ENCODE results near the gene ELP2. TPM values are rescaled to one million over a fixed set of nuclear protein-coding genes. Genes with fewer than 3 reads are reported as not detected.

The ELP2 gene
- polyA plus RNA-seq, 1 of the 3 experiments (the other 2 are of a cell fraction): 38.3 TPM

DNA sequence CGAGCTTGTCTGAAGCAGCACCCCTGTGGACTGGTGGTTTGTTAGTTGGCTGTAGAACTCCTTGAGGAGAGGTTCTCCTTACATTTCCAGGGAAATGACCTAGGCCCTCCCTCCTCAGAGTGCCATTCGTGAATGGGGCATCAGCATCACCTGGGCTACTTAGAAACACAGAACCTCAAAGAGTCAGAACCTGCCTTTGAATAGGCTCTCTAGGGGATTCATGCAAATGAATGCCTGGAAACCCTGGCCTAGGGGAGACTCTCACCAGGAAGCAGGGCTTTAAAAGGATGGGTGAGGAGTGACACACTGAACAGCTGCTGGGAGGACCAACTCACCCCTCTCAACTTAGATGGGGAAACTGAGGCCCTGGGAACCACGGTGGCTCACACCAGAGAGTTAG lies 55.5 kb downstream of the ELP2 start:
- Histone ChIP-seq H3K4me1 (ENCODE audit: control insufficient read depth in 1 of 2, insufficient read depth in 2 of 2, low read depth in 1 of 2, low read length in 1 of 2) (peaks cover 0 to 7% of the 10 kb centered on the region in 2 experiments; a peak in 1 of 4 replicates), H3K27ac (ENCODE audit: low read depth in 2 of 2, low read length in 1 of 2) (no peak overlapping the region), H3F3A (replicated peaks; ENCODE audit: insufficient read depth) (peaks cover 3% of the 10 kb centered on the region), H4K20me1 (ENCODE audit: insufficient read depth) (no peaks in the 10 kb centered on the region), H3K36me3 (replicated peaks in 1 of 2; ENCODE audit: control insufficient read depth in 1 of 2, insufficient read depth in 2 of 2, low read length in 1 of 2) (no peaks in the 10 kb centered on the region), H3K9me3 (no peaks in the 10 kb centered on the region), H3K79me2 (ENCODE audit: insufficient read depth) (no peaks in the 10 kb centered on the region), H3K4me3 (ENCODE audit: low read depth in 2 of 2, low read length in 1 of 2) (no peak overlapping the region), H2AFZ (ENCODE audit: low read depth) (no peak overlapping the region), H3K9me2 (no peaks in the 10 kb centered on the region), H3K27me3 (ENCODE audit: insufficient read depth) (no peaks in the 10 kb centered on the region), H3K9ac (no peak overlapping the region), H3K4me2 (no peak overlapping the region)
- DNase-seq: no peak
- POLR2A ChIA-PET: no interaction called here
- TF ChIP-seq NFIC (IDR thresholded peaks at IDR 0.05; ENCODE audit: borderline replicate concordance): no peak
- TF ChIP-seq, protein P1, sequence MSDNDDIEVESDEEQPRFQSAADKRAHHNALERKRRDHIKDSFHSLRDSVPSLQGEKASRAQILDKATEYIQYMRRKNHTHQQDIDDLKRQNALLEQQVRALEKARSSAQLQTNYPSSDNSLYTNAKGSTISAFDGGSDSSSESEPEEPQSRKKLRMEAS (IDR thresholded peaks at IDR 0.05; ENCODE audit: low read depth): no peak
- TF ChIP-seq, protein P2, sequence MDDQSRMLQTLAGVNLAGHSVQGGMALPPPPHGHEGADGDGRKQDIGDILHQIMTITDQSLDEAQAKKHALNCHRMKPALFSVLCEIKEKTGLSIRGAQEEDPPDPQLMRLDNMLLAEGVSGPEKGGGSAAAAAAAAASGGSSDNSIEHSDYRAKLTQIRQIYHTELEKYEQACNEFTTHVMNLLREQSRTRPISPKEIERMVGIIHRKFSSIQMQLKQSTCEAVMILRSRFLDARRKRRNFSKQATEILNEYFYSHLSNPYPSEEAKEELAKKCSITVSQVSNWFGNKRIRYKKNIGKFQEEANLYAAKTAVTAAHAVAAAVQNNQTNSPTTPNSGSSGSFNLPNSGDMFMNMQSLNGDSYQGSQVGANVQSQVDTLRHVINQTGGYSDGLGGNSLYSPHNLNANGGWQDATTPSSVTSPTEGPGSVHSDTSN (IDR thresholded peaks at IDR 0.05): no peak
- TF ChIP-seq POLR2AphosphoS5 (IDR thresholded peaks at IDR 0.05; ENCODE audit: low read depth, low read length): no peak
- no peak for TF ChIP-seq CHD2 (IDR thresholded peaks at IDR 0.05; ENCODE audit: low read length, partially characterized antibody)
- no peak for TF ChIP-seq TAF1 (IDR thresholded peaks at IDR 0.05; ENCODE audit: borderline replicate concordance, low read depth, low read length)
- TF ChIP-seq, protein P3, sequence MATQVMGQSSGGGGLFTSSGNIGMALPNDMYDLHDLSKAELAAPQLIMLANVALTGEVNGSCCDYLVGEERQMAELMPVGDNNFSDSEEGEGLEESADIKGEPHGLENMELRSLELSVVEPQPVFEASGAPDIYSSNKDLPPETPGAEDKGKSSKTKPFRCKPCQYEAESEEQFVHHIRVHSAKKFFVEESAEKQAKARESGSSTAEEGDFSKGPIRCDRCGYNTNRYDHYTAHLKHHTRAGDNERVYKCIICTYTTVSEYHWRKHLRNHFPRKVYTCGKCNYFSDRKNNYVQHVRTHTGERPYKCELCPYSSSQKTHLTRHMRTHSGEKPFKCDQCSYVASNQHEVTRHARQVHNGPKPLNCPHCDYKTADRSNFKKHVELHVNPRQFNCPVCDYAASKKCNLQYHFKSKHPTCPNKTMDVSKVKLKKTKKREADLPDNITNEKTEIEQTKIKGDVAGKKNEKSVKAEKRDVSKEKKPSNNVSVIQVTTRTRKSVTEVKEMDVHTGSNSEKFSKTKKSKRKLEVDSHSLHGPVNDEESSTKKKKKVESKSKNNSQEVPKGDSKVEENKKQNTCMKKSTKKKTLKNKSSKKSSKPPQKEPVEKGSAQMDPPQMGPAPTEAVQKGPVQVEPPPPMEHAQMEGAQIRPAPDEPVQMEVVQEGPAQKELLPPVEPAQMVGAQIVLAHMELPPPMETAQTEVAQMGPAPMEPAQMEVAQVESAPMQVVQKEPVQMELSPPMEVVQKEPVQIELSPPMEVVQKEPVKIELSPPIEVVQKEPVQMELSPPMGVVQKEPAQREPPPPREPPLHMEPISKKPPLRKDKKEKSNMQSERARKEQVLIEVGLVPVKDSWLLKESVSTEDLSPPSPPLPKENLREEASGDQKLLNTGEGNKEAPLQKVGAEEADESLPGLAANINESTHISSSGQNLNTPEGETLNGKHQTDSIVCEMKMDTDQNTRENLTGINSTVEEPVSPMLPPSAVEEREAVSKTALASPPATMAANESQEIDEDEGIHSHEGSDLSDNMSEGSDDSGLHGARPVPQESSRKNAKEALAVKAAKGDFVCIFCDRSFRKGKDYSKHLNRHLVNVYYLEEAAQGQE (IDR thresholded peaks at IDR 0.05; ENCODE audit: low read depth, low read length): no peak
- TF ChIP-seq, protein P4, sequence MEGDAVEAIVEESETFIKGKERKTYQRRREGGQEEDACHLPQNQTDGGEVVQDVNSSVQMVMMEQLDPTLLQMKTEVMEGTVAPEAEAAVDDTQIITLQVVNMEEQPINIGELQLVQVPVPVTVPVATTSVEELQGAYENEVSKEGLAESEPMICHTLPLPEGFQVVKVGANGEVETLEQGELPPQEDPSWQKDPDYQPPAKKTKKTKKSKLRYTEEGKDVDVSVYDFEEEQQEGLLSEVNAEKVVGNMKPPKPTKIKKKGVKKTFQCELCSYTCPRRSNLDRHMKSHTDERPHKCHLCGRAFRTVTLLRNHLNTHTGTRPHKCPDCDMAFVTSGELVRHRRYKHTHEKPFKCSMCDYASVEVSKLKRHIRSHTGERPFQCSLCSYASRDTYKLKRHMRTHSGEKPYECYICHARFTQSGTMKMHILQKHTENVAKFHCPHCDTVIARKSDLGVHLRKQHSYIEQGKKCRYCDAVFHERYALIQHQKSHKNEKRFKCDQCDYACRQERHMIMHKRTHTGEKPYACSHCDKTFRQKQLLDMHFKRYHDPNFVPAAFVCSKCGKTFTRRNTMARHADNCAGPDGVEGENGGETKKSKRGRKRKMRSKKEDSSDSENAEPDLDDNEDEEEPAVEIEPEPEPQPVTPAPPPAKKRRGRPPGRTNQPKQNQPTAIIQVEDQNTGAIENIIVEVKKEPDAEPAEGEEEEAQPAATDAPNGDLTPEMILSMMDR (IDR thresholded peaks at IDR 0.05): no peak
- TF ChIP-seq RAD21 (IDR thresholded peaks at IDR 0.05; ENCODE audit: low read length): no peak
- TF ChIP-seq ELF1 (IDR thresholded peaks at IDR 0.05): no peak
- no peak for TF ChIP-seq GATA2 (CRISPR knock-in tag; IDR thresholded peaks at IDR 0.05)
- no peak for TF ChIP-seq MXI1 (IDR thresholded peaks at IDR 0.05; ENCODE audit: low read depth, low read length)
- no peak for TF ChIP-seq GABPA (IDR thresholded peaks at IDR 0.05; ENCODE audit: low read depth)
- TF ChIP-seq YY1 (IDR thresholded peaks at IDR 0.05; ENCODE audit: low read depth): no peak
- TF ChIP-seq, protein P5, sequence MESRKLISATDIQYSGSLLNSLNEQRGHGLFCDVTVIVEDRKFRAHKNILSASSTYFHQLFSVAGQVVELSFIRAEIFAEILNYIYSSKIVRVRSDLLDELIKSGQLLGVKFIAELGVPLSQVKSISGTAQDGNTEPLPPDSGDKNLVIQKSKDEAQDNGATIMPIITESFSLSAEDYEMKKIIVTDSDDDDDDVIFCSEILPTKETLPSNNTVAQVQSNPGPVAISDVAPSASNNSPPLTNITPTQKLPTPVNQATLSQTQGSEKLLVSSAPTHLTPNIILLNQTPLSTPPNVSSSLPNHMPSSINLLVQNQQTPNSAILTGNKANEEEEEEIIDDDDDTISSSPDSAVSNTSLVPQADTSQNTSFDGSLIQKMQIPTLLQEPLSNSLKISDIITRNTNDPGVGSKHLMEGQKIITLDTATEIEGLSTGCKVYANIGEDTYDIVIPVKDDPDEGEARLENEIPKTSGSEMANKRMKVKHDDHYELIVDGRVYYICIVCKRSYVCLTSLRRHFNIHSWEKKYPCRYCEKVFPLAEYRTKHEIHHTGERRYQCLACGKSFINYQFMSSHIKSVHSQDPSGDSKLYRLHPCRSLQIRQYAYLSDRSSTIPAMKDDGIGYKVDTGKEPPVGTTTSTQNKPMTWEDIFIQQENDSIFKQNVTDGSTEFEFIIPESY (IDR thresholded peaks at IDR 0.05; ENCODE audit: borderline replicate concordance, low read depth): no peak
- CTCF ChIA-PET: interaction anchor here (1.1 kb wide), 1 partner anchor 21 kb away, joined by 3 read pairs; no protein-coding TSS in a partner anchor
- WGBS (ENCODE audit: low lambda C conversion rate): 87% methylated on average over 3 of the region's 3 CpGs
